GM12878 (cell line): ENCODE results near the gene SIRT5. TPM values are rescaled to one million over a fixed set of nuclear protein-coding genes. Genes with fewer than 3 reads are reported as not detected.
A peak's percentile ranks its signal among the peaks of the same experiment; 100 is the strongest.

Source experiments
- CEBPB ChIP-seq, 2 experiments: fragments of 150-350 bp in 1 of 2; IDR thresholded peaks; 2 replicates each; pipeline ENCODE4 v1.6.1; 2012 to 2014; ENCODE audit warnings: low read depth in 2 of 2, low read length in 2 of 2, borderline replicate concordance in 1 of 2, inconsistent platforms in 1 of 2
- ESRRA ChIP-seq: IDR thresholded peaks from 2 replicates; pipeline ENCODE4 v1.6.1; 2012; ENCODE audit warnings: mild to moderate bottlenecking, low read length, improper control_type of control experiment
- EZH2 ChIP-seq: IDR thresholded peaks from 2 replicates; pipeline ENCODE4 v1.6.1; 2012; ENCODE audit warnings: low read depth, mild to moderate bottlenecking, control low read depth, inconsistent platforms, low read length, borderline replicate concordance; ENCODE audit not compliant: control insufficient read depth
- FOXK2 ChIP-seq: fragments of 450-650 bp; IDR thresholded peaks from 2 replicates; pipeline ENCODE4 v1.6.1; 2017; ENCODE audit warnings: mild to moderate bottlenecking, moderate library complexity
- HDGF ChIP-seq: fragments of 450-650 bp; IDR thresholded peaks from 2 replicates; pipeline ENCODE4 v1.6.1; 2016; ENCODE audit warnings: antibody characterized with exemption
- polyA plus RNA-seq, 11 experiments: library from polyadenylated mRNA; depleted of rRNA in 4 of 11; unstranded in 6 of 11; stranded (reverse) in 5 of 11; fragments of >200 nt; fragmentation: Nextera tagmentation in 4 of 11; fragmentation: Illumina TruSeq in 1 of 11; extraction: Ambion mirVana in 4 of 11; extraction: Trizol in 1 of 11; gene quantifications; 1 replicate in 1 of 11; 2 replicates in 10 of 11; pipeline versions ENCODE4 v1.2.1 to v1.2.3, GENCODE V29; 2011 to 2016; ENCODE audit warnings: inconsistent platforms in 2 of 11, missing spikeins in 2 of 11, low read depth in 1 of 11
- total RNA-seq, 4 experiments: library from RNA; depleted of rRNA in 3 of 4; stranded (reverse); fragments of >200 nt in 3 of 4; fragmentation: Illumina TruSeq in 1 of 4; extraction: Trizol in 1 of 4; gene quantifications; 2 replicates each; pipeline versions ENCODE4 v1.2.1 to v1.2.3, GENCODE V29; 2013 to 2021
- TF ChIP-seq, protein P1 (sequence below): fragments of 450-650 bp; IDR thresholded peaks from 2 replicates; pipeline ENCODE4 v1.6.1; 2017; ENCODE audit warnings: mild to moderate bottlenecking, moderate library complexity
- TF ChIP-seq, protein P2 (sequence below): fragments of 450-650 bp; formaldehyde crosslinking; IDR thresholded peaks from 2 replicates; pipeline ENCODE4 v1.4.0; 2020; ENCODE audit warnings: mild to moderate bottlenecking, moderate library complexity

Gene SIRT5
- total and polyA plus RNA-seq, 10 of the 15 experiments (the other 5 are each of a cell fraction or from before 2014, with no cell fraction given) = 1.7 to 12.4 (median 10.0) TPM

DNA sequence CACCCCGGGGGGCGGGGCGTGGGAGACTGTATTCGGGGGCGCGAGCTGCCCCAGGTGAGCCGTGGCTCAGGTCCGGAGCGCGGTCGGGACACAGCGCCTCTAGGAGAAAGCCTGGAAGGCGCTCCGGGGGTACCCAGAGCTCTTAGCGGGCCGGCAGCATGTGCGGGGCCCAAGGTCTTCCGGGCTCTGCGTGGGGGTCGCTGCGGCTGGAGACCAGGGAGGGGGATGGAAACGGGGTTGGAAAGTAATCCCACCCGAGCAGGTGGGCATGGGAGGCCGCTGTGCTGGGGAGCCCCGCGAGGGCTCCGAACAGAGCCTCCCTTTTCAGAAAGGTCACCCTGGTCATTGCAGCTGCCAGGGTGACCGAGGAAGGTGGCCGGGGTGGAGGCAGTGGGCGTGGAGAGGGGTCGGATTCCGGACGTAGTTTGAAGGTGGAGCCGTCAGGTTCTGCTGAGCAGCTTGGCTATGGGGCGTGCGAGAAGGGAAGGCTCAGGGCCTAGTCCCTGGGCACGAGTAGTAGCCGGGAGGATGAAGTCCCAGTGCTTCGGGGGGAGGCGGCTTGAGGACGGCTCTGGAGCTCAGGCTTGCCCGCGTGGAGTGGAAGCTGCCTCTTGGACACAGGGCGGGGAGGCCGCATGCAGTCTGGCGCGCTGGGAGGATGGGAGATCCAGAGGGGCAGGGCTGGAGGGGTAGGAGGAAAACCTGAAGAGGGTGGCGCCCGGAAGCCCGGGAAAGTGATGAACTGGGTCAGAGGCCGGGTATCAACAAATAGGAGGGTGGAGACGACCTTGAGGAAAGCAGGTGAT lies at the start of gene SIRT5 (continued):
- TF ChIP-seq, protein P1, sequence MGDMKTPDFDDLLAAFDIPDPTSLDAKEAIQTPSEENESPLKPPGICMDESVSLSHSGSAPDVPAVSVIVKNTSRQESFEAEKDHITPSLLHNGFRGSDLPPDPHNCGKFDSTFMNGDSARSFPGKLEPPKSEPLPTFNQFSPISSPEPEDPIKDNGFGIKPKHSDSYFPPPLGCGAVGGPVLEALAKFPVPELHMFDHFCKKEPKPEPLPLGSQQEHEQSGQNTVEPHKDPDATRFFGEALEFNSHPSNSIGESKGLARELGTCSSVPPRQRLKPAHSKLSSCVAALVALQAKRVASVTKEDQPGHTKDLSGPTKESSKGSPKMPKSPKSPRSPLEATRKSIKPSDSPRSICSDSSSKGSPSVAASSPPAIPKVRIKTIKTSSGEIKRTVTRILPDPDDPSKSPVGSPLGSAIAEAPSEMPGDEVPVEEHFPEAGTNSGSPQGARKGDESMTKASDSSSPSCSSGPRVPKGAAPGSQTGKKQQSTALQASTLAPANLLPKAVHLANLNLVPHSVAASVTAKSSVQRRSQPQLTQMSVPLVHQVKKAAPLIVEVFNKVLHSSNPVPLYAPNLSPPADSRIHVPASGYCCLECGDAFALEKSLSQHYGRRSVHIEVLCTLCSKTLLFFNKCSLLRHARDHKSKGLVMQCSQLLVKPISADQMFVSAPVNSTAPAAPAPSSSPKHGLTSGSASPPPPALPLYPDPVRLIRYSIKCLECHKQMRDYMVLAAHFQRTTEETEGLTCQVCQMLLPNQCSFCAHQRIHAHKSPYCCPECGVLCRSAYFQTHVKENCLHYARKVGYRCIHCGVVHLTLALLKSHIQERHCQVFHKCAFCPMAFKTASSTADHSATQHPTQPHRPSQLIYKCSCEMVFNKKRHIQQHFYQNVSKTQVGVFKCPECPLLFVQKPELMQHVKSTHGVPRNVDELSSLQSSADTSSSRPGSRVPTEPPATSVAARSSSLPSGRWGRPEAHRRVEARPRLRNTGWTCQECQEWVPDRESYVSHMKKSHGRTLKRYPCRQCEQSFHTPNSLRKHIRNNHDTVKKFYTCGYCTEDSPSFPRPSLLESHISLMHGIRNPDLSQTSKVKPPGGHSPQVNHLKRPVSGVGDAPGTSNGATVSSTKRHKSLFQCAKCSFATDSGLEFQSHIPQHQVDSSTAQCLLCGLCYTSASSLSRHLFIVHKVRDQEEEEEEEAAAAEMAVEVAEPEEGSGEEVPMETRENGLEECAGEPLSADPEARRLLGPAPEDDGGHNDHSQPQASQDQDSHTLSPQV = no peak
- TF ChIP-seq EZH2 = no peak
- peak; percentile 70; the same call in 1 of the 2 replicates for TF ChIP-seq HDGF
- no peak for TF ChIP-seq CEBPB (IDR thresholded peaks at IDR 0.05; ENCODE audit: borderline replicate concordance in 1 of 2, low read depth in 2 of 2, low read length in 2 of 2)
- TF ChIP-seq FOXK2 = no peak; the same call in 1 of the 2 replicates
- TF ChIP-seq, protein P2, sequence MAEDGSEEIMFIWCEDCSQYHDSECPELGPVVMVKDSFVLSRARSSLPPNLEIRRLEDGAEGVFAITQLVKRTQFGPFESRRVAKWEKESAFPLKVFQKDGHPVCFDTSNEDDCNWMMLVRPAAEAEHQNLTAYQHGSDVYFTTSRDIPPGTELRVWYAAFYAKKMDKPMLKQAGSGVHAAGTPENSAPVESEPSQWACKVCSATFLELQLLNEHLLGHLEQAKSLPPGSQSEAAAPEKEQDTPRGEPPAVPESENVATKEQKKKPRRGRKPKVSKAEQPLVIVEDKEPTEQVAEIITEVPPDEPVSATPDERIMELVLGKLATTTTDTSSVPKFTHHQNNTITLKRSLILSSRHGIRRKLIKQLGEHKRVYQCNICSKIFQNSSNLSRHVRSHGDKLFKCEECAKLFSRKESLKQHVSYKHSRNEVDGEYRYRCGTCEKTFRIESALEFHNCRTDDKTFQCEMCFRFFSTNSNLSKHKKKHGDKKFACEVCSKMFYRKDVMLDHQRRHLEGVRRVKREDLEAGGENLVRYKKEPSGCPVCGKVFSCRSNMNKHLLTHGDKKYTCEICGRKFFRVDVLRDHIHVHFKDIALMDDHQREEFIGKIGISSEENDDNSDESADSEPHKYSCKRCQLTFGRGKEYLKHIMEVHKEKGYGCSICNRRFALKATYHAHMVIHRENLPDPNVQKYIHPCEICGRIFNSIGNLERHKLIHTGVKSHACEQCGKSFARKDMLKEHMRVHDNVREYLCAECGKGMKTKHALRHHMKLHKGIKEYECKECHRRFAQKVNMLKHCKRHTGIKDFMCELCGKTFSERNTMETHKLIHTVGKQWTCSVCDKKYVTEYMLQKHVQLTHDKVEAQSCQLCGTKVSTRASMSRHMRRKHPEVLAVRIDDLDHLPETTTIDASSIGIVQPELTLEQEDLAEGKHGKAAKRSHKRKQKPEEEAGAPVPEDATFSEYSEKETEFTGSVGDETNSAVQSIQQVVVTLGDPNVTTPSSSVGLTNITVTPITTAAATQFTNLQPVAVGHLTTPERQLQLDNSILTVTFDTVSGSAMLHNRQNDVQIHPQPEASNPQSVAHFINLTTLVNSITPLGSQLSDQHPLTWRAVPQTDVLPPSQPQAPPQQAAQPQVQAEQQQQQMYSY (CRISPR knock-in tag) = no peak
- TF ChIP-seq ESRRA = peak; percentile 72; the same call in 1 of the 2 replicates
